K562 (cell line): Measurements from ENCODE around the gene CD164.

Experiments used
- CBX8 ChIP-seq: fragments of 200-600 bp; sonication (generic); IDR thresholded peaks from 2 replicates; pipeline ENCODE4 v1.6.1; 2012; ENCODE audit warnings: borderline replicate concordance, mixed run types, low read depth, mild to moderate bottlenecking, moderate library complexity, mixed read lengths, low read length, control low read depth, inconsistent platforms; ENCODE audit not compliant: poor library complexity, severe bottlenecking; ENCODE audit errors: extremely low read depth
- CREB1 ChIP-seq, 2 experiments: sonication (generic) in 1 of 2; formaldehyde crosslinking in 1 of 2; IDR thresholded peaks; 2 replicates each; pipeline versions ENCODE4 v1.6.1 to v1.8.0; 2012 to 2022; ENCODE audit warnings: inconsistent platforms in 1 of 2, mild to moderate bottlenecking in 1 of 2, missing genetic modification reagents in 1 of 2, moderate library complexity in 1 of 2
- HSF4 ChIP-seq: fragments of 250-450 bp; sonication (Bioruptor Pico); IDR thresholded peaks from 2 replicates; pipeline ENCODE4 v2.1.2; 2022; ENCODE audit warnings: mild to moderate bottlenecking, moderate library complexity, borderline replicate concordance
- PHB2 ChIP-seq: fragments of 450-650 bp; IDR thresholded peaks from 2 replicates; pipeline ENCODE4 v1.6.1; 2017; ENCODE audit warnings: low read depth
- POLR2AphosphoS2 ChIP-seq: IDR thresholded peaks from 2 replicates; pipeline ENCODE4 v1.6.1; 2012; ENCODE audit warnings: low read length, improper control_type of control experiment
- SIN3B ChIP-seq: fragments of 450-650 bp; IDR thresholded peaks from 2 replicates; pipeline ENCODE4 v1.6.1; 2017; ENCODE audit warnings: low read depth, mild to moderate bottlenecking, moderate library complexity
- YY1 ChIP-seq, 3 experiments: IDR thresholded peaks; 2 replicates each; pipeline ENCODE4 v1.6.1; 2011; ENCODE audit warnings: low read length in 2 of 3, mild to moderate bottlenecking in 2 of 3, moderate library complexity in 2 of 3, borderline replicate concordance in 1 of 3, control low read depth in 1 of 3, low read depth in 1 of 3; ENCODE audit not compliant: insufficient read depth in 3 of 3, insufficient replicate concordance in 2 of 3, control insufficient read depth in 1 of 3, insufficient read length in 1 of 3; ENCODE audit errors: extremely low read depth in 1 of 3
- ZNF589 ChIP-seq: fragments of 200-800 bp; sonication (Bioruptor generic); IDR thresholded peaks from 2 replicates; pipeline ENCODE4 v1.6.1; 2016; ENCODE audit warnings: low read depth, missing genetic modification characterization, missing compliant biosample characterization
- ZNF780A ChIP-seq: fragments of 250-450 bp; sonication (Bioruptor Pico); IDR thresholded peaks from 2 replicates; pipeline ENCODE4 v1.5.0; 2021; ENCODE audit warnings: mild to moderate bottlenecking
- TF ChIP-seq, protein P1 (sequence below), 2 experiments: fragments of 450-650 bp; IDR thresholded peaks; 2 replicates each; pipeline ENCODE4 v1.6.1; 2018; ENCODE audit warnings: mild to moderate bottlenecking in 2 of 2, low read depth in 1 of 2; ENCODE audit not compliant: partially characterized antibody in 2 of 2
- TF ChIP-seq, protein P2 (sequence below): fragments of 450-650 bp; IDR thresholded peaks from 2 replicates; pipeline ENCODE4 v1.6.1; 2016; ENCODE audit warnings: borderline replicate concordance
- TF ChIP-seq, protein P3 (sequence below), 3 experiments: IDR thresholded peaks in 2 of 3; conservative IDR thresholded peaks in 1 of 3; 2 replicates each; pipeline ENCODE4 v1.5.1; 2011 to 2012; ENCODE audit warnings: low read length in 3 of 3, mild to moderate bottlenecking in 3 of 3, control low read depth in 2 of 3, improper control_type of control experiment in 1 of 3, inconsistent platforms in 1 of 3, low read depth in 1 of 3, mixed read lengths in 1 of 3, moderate library complexity in 1 of 3; ENCODE audit not compliant: insufficient read depth in 2 of 3
- TF ChIP-seq, protein P4 (sequence below): fragments of 150-350 bp; IDR thresholded peaks from 2 replicates; pipeline ENCODE4 v1.6.1; 2014; ENCODE audit warnings: low read depth, mild to moderate bottlenecking, low read length, borderline replicate concordance

DNA sequence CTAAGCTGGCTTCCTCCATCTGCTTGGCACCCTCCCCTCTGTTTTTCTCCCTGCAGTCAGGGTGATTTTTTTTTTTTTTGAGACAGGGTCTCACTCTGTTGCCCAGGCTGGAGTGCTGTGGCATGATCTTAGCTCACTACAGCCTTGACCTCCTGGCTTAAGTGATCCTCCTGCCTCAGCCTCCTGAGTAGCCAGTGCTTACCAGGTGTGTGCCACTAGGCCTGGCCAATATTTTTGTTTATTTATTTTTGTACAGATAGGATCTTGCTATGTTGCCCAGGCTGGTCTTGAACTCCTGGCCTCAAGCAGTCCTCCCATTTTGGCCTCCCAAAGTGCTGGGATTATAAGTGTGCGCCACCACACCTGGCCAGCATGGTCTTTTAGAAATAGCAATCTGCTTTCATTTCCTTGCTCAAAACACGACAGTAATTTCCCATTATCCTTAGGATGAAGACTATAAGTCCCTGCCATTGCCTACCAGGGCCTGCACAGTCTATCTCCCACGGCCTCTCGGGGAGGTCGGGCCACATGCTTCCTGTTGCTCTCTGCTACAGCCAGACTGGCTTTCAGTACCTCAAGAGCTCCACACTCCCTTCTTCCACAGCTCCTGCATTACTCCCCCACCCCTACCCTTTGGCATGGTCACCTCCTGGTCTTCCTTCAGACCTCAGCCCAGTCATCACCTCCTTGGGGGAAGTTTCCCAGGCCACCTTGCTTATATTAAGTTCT, 11.1 kb upstream of the CD164 start:
- TF ChIP-seq, protein P1, sequence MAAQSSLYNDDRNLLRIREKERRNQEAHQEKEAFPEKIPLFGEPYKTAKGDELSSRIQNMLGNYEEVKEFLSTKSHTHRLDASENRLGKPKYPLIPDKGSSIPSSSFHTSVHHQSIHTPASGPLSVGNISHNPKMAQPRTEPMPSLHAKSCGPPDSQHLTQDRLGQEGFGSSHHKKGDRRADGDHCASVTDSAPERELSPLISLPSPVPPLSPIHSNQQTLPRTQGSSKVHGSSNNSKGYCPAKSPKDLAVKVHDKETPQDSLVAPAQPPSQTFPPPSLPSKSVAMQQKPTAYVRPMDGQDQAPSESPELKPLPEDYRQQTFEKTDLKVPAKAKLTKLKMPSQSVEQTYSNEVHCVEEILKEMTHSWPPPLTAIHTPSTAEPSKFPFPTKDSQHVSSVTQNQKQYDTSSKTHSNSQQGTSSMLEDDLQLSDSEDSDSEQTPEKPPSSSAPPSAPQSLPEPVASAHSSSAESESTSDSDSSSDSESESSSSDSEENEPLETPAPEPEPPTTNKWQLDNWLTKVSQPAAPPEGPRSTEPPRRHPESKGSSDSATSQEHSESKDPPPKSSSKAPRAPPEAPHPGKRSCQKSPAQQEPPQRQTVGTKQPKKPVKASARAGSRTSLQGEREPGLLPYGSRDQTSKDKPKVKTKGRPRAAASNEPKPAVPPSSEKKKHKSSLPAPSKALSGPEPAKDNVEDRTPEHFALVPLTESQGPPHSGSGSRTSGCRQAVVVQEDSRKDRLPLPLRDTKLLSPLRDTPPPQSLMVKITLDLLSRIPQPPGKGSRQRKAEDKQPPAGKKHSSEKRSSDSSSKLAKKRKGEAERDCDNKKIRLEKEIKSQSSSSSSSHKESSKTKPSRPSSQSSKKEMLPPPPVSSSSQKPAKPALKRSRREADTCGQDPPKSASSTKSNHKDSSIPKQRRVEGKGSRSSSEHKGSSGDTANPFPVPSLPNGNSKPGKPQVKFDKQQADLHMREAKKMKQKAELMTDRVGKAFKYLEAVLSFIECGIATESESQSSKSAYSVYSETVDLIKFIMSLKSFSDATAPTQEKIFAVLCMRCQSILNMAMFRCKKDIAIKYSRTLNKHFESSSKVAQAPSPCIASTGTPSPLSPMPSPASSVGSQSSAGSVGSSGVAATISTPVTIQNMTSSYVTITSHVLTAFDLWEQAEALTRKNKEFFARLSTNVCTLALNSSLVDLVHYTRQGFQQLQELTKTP (IDR thresholded peaks at IDR 0.05; ENCODE audit: low read depth in 1 of 2, partially characterized antibody in 2 of 2): no peak
- TF ChIP-seq POLR2AphosphoS2 (no peak), CREB1 (IDR thresholded peaks at IDR 0.05) (no peak), CREB1 (CRISPR knock-in tag; IDR thresholded peaks at IDR 0.05) (no peak), ZNF780A (no peak), PHB2 (no peak), CBX8 (no peak), SIN3B (no peak), HSF4 (CRISPR knock-in tag) (no peak), YY1 (IDR thresholded peaks at IDR 0.05; ENCODE audit: borderline replicate concordance in 1 of 3, control insufficient read depth in 1 of 3, extremely low read depth in 1 of 3, insufficient read depth in 3 of 3, insufficient read length in 1 of 3, insufficient replicate concordance in 2 of 3, low read depth in 1 of 3, low read length in 2 of 3) (no peak), ZNF589 (CRISPR knock-in tag) (no peak)
- TF ChIP-seq, protein P2, sequence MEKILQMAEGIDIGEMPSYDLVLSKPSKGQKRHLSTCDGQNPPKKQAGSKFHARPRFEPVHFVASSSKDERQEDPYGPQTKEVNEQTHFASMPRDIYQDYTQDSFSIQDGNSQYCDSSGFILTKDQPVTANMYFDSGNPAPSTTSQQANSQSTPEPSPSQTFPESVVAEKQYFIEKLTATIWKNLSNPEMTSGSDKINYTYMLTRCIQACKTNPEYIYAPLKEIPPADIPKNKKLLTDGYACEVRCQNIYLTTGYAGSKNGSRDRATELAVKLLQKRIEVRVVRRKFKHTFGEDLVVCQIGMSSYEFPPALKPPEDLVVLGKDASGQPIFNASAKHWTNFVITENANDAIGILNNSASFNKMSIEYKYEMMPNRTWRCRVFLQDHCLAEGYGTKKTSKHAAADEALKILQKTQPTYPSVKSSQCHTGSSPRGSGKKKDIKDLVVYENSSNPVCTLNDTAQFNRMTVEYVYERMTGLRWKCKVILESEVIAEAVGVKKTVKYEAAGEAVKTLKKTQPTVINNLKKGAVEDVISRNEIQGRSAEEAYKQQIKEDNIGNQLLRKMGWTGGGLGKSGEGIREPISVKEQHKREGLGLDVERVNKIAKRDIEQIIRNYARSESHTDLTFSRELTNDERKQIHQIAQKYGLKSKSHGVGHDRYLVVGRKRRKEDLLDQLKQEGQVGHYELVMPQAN: no peak
- TF ChIP-seq, protein P3, sequence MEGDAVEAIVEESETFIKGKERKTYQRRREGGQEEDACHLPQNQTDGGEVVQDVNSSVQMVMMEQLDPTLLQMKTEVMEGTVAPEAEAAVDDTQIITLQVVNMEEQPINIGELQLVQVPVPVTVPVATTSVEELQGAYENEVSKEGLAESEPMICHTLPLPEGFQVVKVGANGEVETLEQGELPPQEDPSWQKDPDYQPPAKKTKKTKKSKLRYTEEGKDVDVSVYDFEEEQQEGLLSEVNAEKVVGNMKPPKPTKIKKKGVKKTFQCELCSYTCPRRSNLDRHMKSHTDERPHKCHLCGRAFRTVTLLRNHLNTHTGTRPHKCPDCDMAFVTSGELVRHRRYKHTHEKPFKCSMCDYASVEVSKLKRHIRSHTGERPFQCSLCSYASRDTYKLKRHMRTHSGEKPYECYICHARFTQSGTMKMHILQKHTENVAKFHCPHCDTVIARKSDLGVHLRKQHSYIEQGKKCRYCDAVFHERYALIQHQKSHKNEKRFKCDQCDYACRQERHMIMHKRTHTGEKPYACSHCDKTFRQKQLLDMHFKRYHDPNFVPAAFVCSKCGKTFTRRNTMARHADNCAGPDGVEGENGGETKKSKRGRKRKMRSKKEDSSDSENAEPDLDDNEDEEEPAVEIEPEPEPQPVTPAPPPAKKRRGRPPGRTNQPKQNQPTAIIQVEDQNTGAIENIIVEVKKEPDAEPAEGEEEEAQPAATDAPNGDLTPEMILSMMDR (IDR thresholded peaks at IDR 0.05 in 2 of 3, conservative IDR thresholded peaks at IDR 0.05 in 1 of 3; ENCODE audit: insufficient read depth in 2 of 3, low read depth in 1 of 3, low read length in 3 of 3): no peak
- TF ChIP-seq, protein P4, sequence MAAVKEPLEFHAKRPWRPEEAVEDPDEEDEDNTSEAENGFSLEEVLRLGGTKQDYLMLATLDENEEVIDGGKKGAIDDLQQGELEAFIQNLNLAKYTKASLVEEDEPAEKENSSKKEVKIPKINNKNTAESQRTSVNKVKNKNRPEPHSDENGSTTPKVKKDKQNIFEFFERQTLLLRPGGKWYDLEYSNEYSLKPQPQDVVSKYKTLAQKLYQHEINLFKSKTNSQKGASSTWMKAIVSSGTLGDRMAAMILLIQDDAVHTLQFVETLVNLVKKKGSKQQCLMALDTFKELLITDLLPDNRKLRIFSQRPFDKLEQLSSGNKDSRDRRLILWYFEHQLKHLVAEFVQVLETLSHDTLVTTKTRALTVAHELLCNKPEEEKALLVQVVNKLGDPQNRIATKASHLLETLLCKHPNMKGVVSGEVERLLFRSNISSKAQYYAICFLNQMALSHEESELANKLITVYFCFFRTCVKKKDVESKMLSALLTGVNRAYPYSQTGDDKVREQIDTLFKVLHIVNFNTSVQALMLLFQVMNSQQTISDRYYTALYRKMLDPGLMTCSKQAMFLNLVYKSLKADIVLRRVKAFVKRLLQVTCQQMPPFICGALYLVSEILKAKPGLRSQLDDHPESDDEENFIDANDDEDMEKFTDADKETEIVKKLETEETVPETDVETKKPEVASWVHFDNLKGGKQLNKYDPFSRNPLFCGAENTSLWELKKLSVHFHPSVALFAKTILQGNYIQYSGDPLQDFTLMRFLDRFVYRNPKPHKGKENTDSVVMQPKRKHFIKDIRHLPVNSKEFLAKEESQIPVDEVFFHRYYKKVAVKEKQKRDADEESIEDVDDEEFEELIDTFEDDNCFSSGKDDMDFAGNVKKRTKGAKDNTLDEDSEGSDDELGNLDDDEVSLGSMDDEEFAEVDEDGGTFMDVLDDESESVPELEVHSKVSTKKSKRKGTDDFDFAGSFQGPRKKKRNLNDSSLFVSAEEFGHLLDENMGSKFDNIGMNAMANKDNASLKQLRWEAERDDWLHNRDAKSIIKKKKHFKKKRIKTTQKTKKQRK: no peak
